SHP77 (cell line): Measurements from ENCODE around the gene OSBPL2.
A peak's percentile ranks its signal among the peaks of the same experiment; 100 is the strongest.

Experiments used
- DNase-seq, 2 experiments: peaks; one replicate each; lab custom pipeline; 2025; lab: John Stamatoyannopoulos, UW

OSBPL2 gene

DNA sequence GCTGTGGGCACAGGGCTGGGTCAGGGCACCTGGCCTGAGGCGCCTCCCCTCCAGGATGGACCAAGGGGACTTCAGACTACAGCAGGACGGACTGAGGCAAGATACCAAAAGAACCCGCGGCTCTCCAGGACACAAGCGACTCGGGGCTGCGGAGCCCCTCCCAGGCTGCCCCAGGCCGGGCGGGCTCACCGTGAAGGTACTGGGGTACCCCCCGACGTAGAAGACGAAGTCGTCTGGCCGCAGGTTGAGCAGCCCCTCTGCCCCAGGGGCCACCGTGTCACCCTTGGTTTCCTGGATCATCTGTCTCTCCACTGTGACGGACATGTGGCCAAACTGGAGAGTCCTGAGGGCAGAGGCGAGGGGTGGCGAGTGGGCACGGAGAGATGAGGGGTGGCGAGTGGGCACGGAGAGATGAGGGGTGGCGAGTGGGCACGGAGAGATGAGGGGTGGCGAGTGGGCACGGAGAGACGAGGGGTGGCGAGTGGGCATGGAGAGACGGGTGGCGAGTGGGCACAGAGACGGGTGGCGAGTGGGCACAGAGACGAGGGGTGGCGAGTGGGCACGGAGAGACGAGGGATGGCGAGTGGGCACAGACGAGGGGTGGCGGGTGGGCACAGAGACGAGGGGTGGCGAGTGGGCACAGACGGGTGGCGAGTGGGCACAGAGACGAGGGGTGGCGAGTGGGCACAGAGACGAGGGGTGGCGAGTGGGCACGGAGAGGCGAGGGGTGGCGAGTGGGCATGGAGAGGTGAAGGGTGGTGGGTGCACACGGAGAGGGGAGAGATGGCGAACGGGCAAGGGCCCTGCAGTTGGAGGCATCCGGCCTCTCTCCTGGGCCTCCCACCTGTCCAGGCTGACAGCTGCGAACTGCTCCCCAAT is 75.4 kb downstream of the OSBPL2 start:
- DNase-seq: no peak

- no peak for DNase-seq
These were observed 76.0 kb downstream of the OSBPL2 start for GRCh38 chr20:62314339-62314638.

DNA sequence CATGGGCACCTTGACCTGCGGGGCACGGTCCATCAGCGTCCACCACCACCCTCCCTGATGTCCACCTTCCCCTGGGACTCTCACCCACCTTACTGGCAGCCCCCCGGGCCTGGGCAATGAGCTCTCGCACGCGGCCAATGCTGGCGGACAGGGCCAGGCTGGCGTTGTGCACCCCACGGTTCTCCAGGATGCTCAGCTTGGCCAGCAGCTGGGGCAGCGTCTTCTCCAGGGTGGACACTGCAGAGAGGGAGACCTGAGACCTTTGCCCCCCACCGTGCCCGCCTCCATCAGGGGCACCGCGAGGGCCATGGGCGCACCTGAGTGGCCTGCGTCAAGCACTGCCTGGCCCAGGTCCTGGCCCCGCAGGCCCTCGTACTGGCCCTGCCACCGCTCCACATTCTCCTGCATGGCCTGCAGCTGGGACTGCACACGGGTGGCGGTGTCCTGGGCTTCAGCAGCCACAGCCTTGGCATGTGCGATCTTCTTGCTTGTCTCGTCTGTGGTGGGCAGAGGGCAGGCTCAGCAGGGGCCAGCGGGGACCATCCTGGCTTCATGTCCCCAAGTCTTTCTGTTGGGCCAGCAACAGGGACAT is 76.5 kb downstream of the OSBPL2 start:
- no peak for DNase-seq

DNA sequence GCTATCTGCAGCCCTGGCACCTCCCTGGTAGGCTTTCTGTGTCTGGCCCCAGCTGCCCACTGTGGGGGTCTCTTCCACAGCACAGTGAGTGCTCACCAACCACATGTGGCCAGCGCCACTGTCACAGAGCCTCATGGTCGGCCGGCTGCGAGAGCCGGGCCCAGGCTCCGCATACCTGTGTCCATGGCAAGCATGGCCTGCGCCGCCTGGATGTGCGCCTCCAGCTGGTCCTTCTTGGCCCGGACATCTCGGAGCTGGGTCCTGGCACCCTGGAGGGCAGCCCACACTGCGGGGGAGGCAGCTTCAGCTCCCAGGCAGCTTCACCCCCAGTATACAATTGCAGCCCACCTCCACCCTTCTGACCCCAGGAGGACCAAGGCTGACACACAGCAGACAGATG is 77.5 kb downstream of the OSBPL2 start:
- DNase-seq: no peak

- no peak for DNase-seq
These were observed 78.2 kb downstream of the OSBPL2 start for GRCh38 chr20:62316331-62317166.

GRCh38 chr20:62317167-62317655 is 78.9 kb downstream of the OSBPL2 start:
- DNase-seq: no peak

- DNase-seq: no peak
These were observed 80.4 kb downstream of the OSBPL2 start for GRCh38 chr20:62318400-62319345.

GRCh38 chr20:62319346-62319909 is 81.1 kb downstream of the OSBPL2 start:
- no peak for DNase-seq

DNA sequence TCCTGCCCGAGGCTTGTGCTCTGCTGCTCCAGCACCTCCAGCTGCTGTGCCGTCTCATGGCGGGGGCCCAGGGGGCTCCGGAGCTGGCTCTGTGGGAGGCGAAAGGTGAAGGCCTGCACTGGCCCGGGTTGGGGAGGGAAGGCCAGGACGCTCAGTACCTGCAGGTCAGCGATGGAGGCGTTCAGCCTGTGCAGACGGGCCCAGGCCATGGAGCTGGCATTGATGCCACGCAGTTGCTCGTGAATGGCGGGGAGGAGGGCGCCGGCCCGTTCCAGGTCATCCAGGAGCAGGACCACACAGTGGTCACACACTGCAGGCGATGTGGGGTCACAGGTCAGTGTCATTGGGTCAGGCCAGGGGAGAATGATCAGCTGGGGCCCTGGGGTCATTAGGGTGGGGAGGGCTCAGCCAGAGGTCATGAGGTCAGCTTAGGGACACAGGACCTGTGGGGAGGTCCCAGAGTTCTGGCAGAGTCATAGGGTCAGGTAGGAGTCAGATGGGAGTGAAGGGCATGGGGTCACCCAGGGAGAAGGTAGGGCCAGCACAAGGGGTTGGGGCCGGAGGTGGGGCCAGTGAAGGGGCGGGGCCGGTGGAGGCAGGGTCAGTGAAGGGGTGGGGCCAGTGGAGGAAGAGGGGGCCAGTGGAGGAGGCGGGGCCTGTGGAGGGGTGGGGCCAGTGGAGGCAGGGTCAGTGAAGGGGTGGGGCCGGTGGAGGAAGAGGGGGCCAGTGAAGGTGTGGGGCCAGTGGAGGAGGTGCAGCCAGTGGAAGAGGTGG is 82.4 kb downstream of the OSBPL2 start:
- peak in 1 of 2 experiments; percentile 24 for DNase-seq

GRCh38 chr20:62321521-62321948 is 83.2 kb downstream of the OSBPL2 start:
- DNase-seq: peak in 1 of 2 experiments; percentile 23

GRCh38 chr20:62321975-62322374 is 83.7 kb downstream of the OSBPL2 start:
- DNase-seq: no peak

DNA sequence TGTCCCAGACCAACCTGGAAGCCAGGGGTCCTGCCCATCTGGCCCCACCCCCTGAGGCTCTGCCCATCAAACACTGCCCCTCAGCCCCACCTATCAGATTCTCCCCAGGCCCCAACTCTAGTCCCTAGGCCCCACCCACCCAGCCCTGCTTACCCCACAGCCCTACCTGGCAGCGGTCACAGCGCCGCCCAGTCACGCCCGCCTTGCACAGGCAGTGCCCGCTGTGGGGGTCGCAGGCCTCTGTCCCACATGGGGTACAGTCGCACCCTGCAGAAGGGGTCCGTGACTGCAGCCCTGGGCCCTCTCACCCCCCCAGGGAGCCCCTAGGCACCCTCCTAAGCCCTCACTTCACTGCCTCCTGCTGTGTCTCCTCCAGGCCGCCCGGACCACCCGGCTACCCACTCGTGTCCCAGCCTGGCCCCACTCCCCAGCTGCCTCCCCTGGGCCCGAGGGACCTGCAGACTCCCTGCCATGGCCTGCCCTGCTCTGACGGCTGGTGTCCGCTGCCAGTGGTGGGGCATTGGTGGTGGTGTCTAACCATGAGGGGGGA is 84.2 kb downstream of the OSBPL2 start:
- no peak for DNase-seq

DNA sequence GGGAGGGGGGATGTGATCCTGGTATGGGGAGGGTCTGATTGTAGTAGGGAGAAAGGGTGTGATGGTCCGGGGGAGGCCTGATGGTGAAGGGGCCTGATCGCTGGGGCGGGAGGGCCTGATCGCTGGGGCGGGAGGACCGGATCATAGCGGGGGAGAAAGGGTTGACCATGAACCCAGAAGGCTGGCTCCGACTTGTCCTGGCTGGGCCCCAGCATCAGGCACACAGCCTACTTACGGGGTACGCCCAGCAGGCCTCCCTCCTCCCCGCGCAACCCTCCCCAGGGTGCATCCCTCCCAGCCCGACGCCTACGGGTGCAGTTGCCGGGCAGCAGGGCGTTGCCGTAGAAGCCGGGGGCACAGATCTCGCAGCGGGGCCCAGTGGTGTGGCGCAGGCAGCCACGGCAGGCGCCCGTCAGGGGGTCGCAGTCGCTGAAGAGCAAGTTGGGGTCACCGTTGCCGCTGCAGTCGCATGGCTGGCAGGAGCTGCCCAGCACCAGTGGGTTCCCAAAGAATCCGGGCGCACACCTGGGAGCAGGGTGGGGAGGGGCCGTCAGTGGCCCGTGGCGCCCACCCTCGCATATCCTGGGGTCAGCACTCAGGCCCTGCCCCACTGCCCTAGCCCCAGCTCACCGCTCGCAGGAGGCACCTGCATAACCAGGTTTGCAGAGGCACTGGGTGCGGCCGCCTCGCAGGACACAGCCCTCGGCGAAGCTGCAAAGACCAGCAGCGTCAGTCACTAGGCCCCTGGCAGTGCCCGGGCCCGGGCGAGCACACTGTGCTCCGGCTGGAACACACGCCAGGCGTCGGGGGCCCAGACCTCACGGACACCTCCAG is 85.0 kb downstream of the OSBPL2 start:
- no peak for DNase-seq

GRCh38 chr20:62323980-62324906 is 85.9 kb downstream of the OSBPL2 start:
- no peak for DNase-seq

- no peak for DNase-seq
These were observed 87.0 kb downstream of the OSBPL2 start for GRCh38 chr20:62325172-62325905.

DNA sequence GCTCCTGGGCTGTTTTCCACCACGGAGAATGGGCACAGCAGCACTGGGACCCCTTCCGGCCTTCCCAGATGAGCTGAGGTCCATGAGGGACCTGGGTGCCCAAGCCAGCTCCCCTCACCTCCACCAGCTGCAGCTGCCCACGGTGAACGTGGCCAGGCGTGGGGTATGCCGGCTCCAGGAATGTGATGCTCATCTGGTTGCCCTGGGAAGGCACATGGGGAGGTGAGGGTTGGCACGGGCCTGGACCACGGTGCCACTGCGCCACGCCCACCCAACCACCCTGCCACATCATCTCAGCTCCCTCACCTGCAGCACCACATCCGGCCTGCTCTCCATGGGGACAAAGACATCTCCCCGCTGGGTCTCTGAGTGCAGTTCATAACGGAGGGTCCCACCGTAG is 88.2 kb downstream of the OSBPL2 start:
- DNase-seq: no peak
